H9 (cell line): Measurements from ENCODE around the gene ISM2. TPM values are rescaled to one million over a fixed set of nuclear protein-coding genes. Genes with fewer than 3 reads are reported as not detected.

Source experiments
- DNase-seq: peaks from one replicate; pipeline ENCODE4 v3.0.0-alpha.2; 2017
- H2AFZ ChIP-seq: one replicate; pipeline ENCODE4 v1.6.1; 2013; ENCODE audit warnings: mild to moderate bottlenecking, low read length, control low read depth, moderate library complexity
- H2AK5ac ChIP-seq: 2 replicates; pipeline ENCODE4 v1.6.1; 2013; ENCODE audit warnings: low read length, control low read depth, mixed read lengths; ENCODE audit not compliant: insufficient read length
- H2BK120ac ChIP-seq: one replicate; pipeline ENCODE4 v1.6.1; 2013; ENCODE audit warnings: low read depth, mild to moderate bottlenecking, low read length, control low read depth, inconsistent platforms; ENCODE audit not compliant: poor library complexity, severe bottlenecking
- H2BK12ac ChIP-seq: 2 replicates; pipeline ENCODE4 v1.6.1; 2013; ENCODE audit warnings: low read length, control low read depth, mixed read lengths, low read depth; ENCODE audit not compliant: insufficient read length
- H2BK15ac ChIP-seq: 2 replicates; pipeline ENCODE4 v1.6.1; 2013; ENCODE audit warnings: low read depth, low read length, control low read depth
- H2BK20ac ChIP-seq: one replicate; pipeline ENCODE4 v1.6.1; 2013; ENCODE audit warnings: low read depth, mild to moderate bottlenecking, low read length, control low read depth, inconsistent platforms; ENCODE audit not compliant: poor library complexity, severe bottlenecking
- H2BK5ac ChIP-seq: 2 replicates; pipeline ENCODE4 v1.6.1; 2013; ENCODE audit warnings: low read length, control low read depth, mixed read lengths; ENCODE audit not compliant: insufficient read length
- H3K14ac ChIP-seq: 2 replicates; pipeline ENCODE4 v1.6.1; 2013; ENCODE audit warnings: low read length, control low read depth; ENCODE audit not compliant: insufficient read depth
- H3K18ac ChIP-seq: 2 replicates; pipeline ENCODE4 v1.6.1; 2013; ENCODE audit warnings: low read depth, mild to moderate bottlenecking, mixed read lengths, low read length, control low read depth; ENCODE audit not compliant: insufficient read length
- H3K23ac ChIP-seq: 2 replicates; pipeline ENCODE4 v1.6.1; 2013; ENCODE audit warnings: low read length, control low read depth, mixed read lengths, low read depth; ENCODE audit not compliant: insufficient read length
- H3K23me2 ChIP-seq: 2 replicates; pipeline ENCODE4 v1.6.1; 2013; ENCODE audit warnings: low read depth, mild to moderate bottlenecking, mixed read lengths, low read length, control low read depth; ENCODE audit not compliant: insufficient read length, poor library complexity, severe bottlenecking
- H3K27ac ChIP-seq: 2 replicates; pipeline ENCODE4 v1.5.1; 2013; ENCODE audit warnings: low read length, control low read depth, mixed read lengths, low read depth; ENCODE audit not compliant: insufficient read length
- H3K27me3 ChIP-seq: 2 replicates; pipeline ENCODE4 v1.6.1; 2013; ENCODE audit warnings: low read length, control low read depth, inconsistent platforms; ENCODE audit not compliant: insufficient read depth
- H3K4ac ChIP-seq: 2 replicates; pipeline ENCODE4 v1.6.1; 2013; ENCODE audit warnings: low read depth, mild to moderate bottlenecking, control low read depth, inconsistent platforms, low read length, moderate library complexity
- H3K4me1 ChIP-seq: 2 replicates; pipeline ENCODE4 v1.6.1; 2013; ENCODE audit warnings: low read length, control low read depth, inconsistent platforms; ENCODE audit not compliant: insufficient read depth
- H3K4me2 ChIP-seq: 2 replicates; pipeline ENCODE4 v1.6.1; 2013; ENCODE audit warnings: low read length, control low read depth, mixed read lengths; ENCODE audit not compliant: insufficient read length, insufficient read depth
- H3K56ac ChIP-seq: 2 replicates; pipeline ENCODE4 v1.6.1; 2013; ENCODE audit warnings: low read depth, mild to moderate bottlenecking, mixed read lengths, low read length, control low read depth; ENCODE audit not compliant: insufficient read length
- H3K79me1 ChIP-seq: 2 replicates; pipeline ENCODE4 v1.6.1; 2013; ENCODE audit warnings: low read depth, mild to moderate bottlenecking, moderate library complexity, low read length, control low read depth, inconsistent platforms; ENCODE audit not compliant: insufficient read depth, poor library complexity, severe bottlenecking
- H3K79me2 ChIP-seq: 2 replicates; pipeline ENCODE4 v1.6.1; 2013; ENCODE audit warnings: low read length, control low read depth, inconsistent platforms; ENCODE audit not compliant: insufficient read depth
- H3K9ac ChIP-seq: 2 replicates; pipeline ENCODE4 v1.6.1; 2013; ENCODE audit warnings: low read length, control low read depth, mixed read lengths; ENCODE audit not compliant: insufficient read length; ENCODE audit errors: extremely low read depth
- H3K9me3 ChIP-seq: one replicate; pipeline ENCODE4 v1.6.1; 2013; ENCODE audit warnings: low read depth, low read length, inconsistent platforms; ENCODE audit not compliant: control insufficient read depth
- H3T11ph ChIP-seq: one replicate; pipeline ENCODE4 v1.6.1; 2013; ENCODE audit warnings: mild to moderate bottlenecking, low read length, control low read depth, inconsistent platforms
- H4K20me1 ChIP-seq: one replicate; pipeline ENCODE4 v1.6.1; 2013; ENCODE audit not compliant: control insufficient read depth, insufficient read length, insufficient read depth
- H4K5ac ChIP-seq: 2 replicates; pipeline ENCODE4 v1.6.1; 2013; ENCODE audit warnings: low read depth, mild to moderate bottlenecking, mixed read lengths, low read length, control low read depth; ENCODE audit not compliant: insufficient read length
- H4K8ac ChIP-seq: replicated peaks from 2 replicates; pipeline ENCODE4 v1.6.1; 2013; ENCODE audit warnings: low read length, control low read depth, mixed read lengths, low read depth; ENCODE audit not compliant: insufficient read length
- H4K91ac ChIP-seq: 2 replicates; pipeline ENCODE4 v1.6.1; 2013; ENCODE audit warnings: low read depth, mild to moderate bottlenecking, moderate library complexity, mixed read lengths, low read length, control low read depth; ENCODE audit not compliant: insufficient read length
- H3K27ac Mint-ChIP-seq, 3 experiments: 2 replicates in 2 of 3; 3 replicates in 1 of 3; pipeline ENCODE4 v1.8.0; 2020 to 2021; ENCODE audit warnings: mixed read lengths in 3 of 3, mild to moderate bottlenecking in 1 of 3, moderate library complexity in 1 of 3
- H3K27me3 Mint-ChIP-seq: 2 replicates; pipeline ENCODE4 v1.8.0; 2021; ENCODE audit warnings: low read depth, mild to moderate bottlenecking, moderate library complexity, mixed read lengths
- H3K36me3 Mint-ChIP-seq, 3 experiments: 2 replicates in 2 of 3; 3 replicates in 1 of 3; pipeline ENCODE4 v1.8.0; 2020 to 2021; ENCODE audit warnings: low read depth in 3 of 3, mixed read lengths in 3 of 3; ENCODE audit not compliant: insufficient read depth in 1 of 3
- H3K4me1 Mint-ChIP-seq, 2 experiments: 2 replicates each; pipeline ENCODE4 v1.8.0; 2020; ENCODE audit warnings: mixed read lengths in 2 of 2
- H3K4me3 Mint-ChIP-seq, 2 experiments: 2 replicates in 1 of 2; 3 replicates in 1 of 2; pipeline ENCODE4 v1.8.0; 2020 to 2021; ENCODE audit warnings: mild to moderate bottlenecking in 2 of 2, mixed read lengths in 2 of 2, moderate library complexity in 1 of 2
- H3K9me3 Mint-ChIP-seq, 2 experiments: 2 replicates in 1 of 2; 3 replicates in 1 of 2; pipeline ENCODE4 v1.8.0; 2020; ENCODE audit warnings: mild to moderate bottlenecking in 2 of 2, mixed read lengths in 2 of 2, moderate library complexity in 1 of 2
- WGBS: extraction: QIAGEN DNeasy Blood & Tissue Kit; methylation state at CpG from one replicate; pipeline ENCODE4 v1.1.7; 2013; ENCODE audit warnings: missing lambda C conversion rate, low lambda C conversion rate, mixed read lengths; ENCODE audit not compliant: insufficient read length; ENCODE audit errors: extremely low coverage; 5-methylcytosine and 5-hydroxymethylcytosine counted together
- total RNA-seq: library from RNA; stranded (reverse); gene quantifications from 2 replicates; pipeline ENCODE4 v1.2.1, GENCODE V29; 2021
- TF ChIP-seq, protein P1 (sequence below): fragments of 200-600 bp; sonication (generic); conservative IDR thresholded peaks from 3 replicates; pipeline ENCODE4 v1.8.0; 2021; ENCODE audit warnings: antibody characterized with exemption, mild to moderate bottlenecking

Gene ISM2
- total RNA-seq, 1 experiment from 2014 or later = 0.39 TPM

- no peaks in the 10 kb centered on the region for H3K4me1 Mint-ChIP-seq
Measured at GRCh38 chr14:77442196-77442595, 56.4 kb downstream of the ISM2 start.

More at GRCh38 chr14:77442196-77442595, 56.4 kb downstream of the ISM2 start:
- TF ChIP-seq, protein P1, sequence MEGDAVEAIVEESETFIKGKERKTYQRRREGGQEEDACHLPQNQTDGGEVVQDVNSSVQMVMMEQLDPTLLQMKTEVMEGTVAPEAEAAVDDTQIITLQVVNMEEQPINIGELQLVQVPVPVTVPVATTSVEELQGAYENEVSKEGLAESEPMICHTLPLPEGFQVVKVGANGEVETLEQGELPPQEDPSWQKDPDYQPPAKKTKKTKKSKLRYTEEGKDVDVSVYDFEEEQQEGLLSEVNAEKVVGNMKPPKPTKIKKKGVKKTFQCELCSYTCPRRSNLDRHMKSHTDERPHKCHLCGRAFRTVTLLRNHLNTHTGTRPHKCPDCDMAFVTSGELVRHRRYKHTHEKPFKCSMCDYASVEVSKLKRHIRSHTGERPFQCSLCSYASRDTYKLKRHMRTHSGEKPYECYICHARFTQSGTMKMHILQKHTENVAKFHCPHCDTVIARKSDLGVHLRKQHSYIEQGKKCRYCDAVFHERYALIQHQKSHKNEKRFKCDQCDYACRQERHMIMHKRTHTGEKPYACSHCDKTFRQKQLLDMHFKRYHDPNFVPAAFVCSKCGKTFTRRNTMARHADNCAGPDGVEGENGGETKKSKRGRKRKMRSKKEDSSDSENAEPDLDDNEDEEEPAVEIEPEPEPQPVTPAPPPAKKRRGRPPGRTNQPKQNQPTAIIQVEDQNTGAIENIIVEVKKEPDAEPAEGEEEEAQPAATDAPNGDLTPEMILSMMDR = no peak
- Histone ChIP-seq H2AK5ac (no peak overlapping the region), H2BK12ac (no peak overlapping the region), H3K18ac (no peak overlapping the region), H2AFZ (no peak overlapping the region), H3K27me3 (no peaks in the 10 kb centered on the region), H4K5ac (no peak overlapping the region), H4K91ac (no peak overlapping the region), H3K4me2 (no peak overlapping the region), H3K9me3 (no peaks in the 10 kb centered on the region), H3K4ac (no peak overlapping the region), H2BK15ac (no peak overlapping the region), H3K9ac (no peak overlapping the region), H3K79me2 (no peaks in the 10 kb centered on the region), H2BK120ac (no peak overlapping the region), H3K4me1 (no peaks in the 10 kb centered on the region), H3K23ac (no peak overlapping the region), H3K56ac (no peak overlapping the region), H3K79me1 (no peaks in the 10 kb centered on the region), H4K20me1 (no peaks in the 10 kb centered on the region), H4K8ac (no peak overlapping the region), H3T11ph (no peak overlapping the region), H2BK20ac (no peak overlapping the region), H2BK5ac (no peak overlapping the region), H3K14ac (no peak overlapping the region), H3K27ac (no peak overlapping the region), H3K23me2 (no peaks in the 10 kb centered on the region)
- Mint-ChIP-seq H3K36me3 (peaks cover 11 to 45% (median 37%) of the 10 kb centered on the region in 3 experiments), H3K4me3 (no peak overlapping the region), H3K9me3 (no peaks in the 10 kb centered on the region), H3K27ac (no peak overlapping the region), H3K27me3 (no peaks in the 10 kb centered on the region)
- no peak for DNase-seq
- no CpG with 5 or more reads among the region's 2 CpGs for WGBS
